ENCODE results near the gene CLEC2D.
A peak's percentile ranks its signal among the peaks of the same experiment; 100 is the strongest.
"Not testable (repeated sequence)": the region's sequence is repeated elsewhere in the genome, so short reads cannot be mapped to it uniquely, and the experiment has no call there.

Gene CLEC2D

DNA sequence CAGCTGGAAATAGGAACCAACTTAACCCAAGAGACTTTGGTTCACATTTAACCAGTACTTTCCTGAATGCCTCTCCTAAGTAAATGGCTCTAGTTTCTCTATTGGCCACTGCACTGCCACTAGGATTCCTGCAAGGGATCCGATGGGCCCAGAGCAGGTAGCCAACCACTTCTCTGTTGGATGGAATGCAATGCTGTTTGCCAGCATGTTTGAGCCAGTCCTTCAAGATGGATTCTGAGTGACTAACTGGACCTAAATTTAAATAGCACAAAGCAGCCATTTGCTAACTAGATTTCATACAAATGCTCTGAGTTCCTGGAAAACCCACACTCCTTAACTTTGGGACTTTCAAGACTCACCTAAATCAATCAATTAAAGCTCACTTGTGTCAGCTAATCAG, 9.5 kb upstream of the CLEC2D start:
- DNase-seq (ENCODE audit: low read depth) = no peak

DNA sequence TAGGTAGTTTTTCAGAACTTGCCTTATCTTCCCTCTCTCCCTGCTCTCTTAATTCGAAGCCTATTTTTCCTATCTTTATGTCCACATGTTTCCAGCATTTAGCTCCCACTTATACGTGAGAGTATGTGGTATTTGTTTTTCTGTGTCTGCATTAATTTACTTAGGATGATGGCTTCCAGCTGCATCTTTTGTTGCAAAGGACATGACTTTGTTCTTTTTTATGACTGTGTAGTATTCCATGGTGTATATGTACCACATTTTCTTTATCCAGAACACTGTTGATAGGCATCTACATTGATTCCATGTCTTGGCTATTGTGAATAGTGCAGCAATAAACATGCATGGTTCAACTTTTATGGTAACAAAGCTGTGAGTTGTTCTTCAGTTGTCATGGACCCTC, 7.8 kb upstream of the CLEC2D start:
- no peak for DNase-seq (ENCODE audit: low read depth)

DNA sequence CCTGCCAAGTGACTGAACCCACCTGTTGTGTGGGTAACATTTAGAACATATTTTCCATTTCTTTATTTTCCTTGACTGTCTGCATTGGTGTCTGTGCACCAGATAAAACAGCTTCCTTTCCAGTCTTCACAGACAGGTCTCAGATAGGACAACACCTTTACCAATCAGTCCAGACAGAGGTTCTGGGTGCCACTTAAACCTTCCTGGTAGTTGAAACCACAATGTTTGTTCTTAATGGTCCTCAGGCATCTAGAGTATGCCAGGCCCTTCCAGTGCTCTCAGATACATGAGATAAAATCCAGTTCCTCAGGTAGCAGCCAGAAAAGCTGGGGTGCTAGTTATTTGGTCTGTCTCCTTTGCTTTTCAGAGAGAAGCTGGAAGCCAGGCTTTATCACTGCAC, 7.0 kb upstream of the CLEC2D start:
- DNase-seq (ENCODE audit: low read depth) = no peak

DNA sequence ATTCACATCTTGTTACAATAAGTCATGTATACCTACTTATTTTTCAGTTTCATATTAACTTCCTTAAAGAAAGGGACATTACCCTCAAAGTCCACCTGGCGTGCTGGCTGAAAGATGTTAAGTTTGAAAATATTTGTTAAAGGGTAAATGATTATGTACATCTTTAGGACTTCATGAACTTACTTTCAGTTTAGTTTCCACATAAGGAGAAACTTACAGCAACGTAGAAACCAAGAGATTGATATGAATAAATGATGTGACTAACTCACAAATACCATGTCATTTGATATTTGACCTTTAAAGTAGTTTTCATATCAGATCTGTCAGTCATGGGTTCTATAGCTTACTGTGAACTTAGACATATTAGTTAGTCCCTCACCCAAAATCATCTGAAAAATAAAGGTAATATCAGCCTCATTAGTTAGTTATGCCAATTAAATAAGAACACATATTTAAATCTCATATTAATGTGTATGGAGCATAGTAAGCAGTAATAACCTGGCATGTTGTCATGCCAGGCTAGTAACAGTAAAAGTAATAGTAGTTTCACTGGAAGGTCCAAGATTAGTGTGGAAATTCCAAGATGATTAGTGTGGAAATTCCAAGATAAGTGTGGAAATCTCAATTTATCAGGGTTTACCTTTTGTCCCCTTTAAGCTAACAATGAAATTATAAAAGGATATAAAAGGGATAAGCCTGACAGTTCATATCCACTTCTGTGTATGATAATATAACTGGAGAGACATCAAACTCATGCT, 1.9 kb upstream of the CLEC2D start:
- no peak for DNase-seq (ENCODE audit: low read depth)

DNA sequence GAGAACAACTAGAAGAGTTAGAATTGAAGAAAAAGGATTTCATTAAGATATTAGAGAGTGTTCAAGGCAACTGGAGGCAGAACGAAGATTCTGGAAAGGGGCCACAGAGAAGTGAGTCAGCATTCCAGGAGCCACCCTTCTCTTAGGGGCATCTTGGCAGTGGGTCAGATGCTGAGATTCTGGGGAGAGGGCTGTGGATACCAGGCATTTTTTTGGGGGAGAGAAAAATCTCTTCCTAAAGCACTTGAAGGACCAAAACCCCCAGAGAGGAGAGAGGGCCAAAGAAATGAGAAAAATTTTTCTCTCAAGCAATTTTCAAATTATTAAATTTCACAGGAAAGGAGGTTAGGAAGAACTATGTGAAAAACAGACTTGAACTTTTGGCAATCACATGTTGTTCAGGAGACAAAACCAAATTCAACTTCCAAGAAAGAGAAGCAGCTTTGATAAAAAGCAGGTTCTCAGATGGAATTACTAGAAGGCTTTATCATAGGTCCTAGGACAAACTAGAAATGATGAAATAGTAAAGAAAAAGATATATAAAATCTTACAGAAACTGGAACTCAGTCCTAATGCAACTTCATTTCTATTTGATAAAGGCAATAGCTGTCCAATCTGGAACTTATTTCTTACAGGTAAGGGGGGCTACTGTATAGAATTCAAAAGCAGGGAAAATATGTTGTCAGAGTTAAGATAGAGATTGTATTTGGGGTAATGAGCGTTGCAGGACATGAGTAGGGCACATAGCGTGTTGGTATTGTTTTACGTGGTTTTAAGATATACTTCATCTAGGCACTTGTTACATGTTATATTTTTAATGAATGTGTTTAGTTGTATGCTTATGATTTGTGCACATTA, 1.1 kb upstream of the CLEC2D start:
- peak; percentile 68 for DNase-seq (ENCODE audit: low read depth)

DNA sequence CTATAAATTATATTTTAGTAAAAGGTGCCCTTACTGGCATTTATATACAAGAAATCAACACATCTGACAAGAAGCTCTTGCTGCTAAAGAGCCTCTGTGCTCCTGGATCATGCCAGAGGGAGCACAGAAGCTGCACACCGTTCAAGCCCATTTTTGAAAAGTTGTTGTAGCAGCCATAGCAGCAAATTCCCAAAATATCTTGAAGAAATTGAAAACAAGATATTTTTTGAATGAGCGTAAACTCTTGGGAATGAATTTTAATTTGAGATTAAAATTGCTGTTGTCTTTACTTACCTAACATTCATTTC, 540 bp upstream of the CLEC2D start:
- DNase-seq (ENCODE audit: low read depth) = no peak

DNA sequence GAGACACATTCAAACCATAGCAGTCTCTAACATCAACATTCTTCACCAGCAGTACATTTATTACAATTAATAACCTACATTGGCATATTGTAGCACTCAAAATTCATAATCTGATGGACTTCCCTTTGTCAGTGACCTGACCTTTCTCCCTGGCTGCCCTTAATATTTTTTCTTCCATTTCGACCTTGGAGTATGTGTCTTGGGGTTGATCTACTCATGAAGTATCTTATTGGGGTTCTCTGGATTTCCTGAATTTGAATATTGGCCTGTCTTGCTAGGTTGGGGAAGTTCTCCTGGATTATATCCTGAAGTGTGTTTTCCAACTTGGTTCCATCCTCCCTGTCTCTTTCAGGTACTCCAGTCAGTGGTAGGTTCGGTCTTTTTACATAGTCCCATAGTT, 2.8 kb downstream of the CLEC2D start:
- not testable (repeated sequence) for DNase-seq (ENCODE audit: low read depth)

DNA sequence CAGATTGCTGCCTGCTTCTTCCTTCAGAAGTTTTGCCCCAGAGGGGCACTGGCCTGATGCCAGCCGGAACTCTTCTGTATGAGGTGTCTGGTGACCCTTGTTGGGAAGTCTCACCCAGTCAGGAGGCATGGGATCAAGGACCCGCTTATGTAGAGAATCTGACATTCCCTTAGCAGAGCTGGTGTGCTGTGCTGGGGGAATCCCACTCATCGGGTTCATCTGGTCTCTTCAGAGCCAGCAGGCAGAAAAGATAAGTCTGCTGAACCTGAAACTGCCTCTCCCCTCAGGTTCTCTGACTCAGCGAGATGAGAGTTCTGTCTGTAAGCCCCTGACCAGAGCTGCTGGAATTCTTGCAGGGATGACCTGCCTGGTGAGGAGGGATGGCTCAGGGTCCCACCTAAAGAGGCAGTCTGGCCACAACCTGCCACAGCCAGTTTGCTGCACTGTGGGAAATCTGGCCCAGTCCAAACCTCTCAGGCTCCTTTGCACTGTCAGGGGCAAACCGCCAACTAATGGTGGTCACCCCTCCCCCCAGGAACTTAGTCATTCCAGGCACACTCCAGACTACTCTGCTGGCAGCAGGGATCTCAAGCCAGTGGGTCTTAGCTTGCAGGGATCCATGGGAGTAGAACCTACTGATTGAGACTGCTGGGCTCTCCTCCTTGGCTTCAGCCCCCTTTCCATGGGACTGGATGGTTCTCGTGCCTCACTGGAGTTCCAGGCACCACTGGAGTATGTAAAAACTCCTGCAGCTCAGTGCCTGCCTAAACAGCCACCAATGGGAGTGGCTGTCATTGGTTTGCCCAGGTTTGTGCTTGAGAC, 4.1 kb downstream of the CLEC2D start:
- DNase-seq (ENCODE audit: low read depth) = peak; percentile 89

DNA sequence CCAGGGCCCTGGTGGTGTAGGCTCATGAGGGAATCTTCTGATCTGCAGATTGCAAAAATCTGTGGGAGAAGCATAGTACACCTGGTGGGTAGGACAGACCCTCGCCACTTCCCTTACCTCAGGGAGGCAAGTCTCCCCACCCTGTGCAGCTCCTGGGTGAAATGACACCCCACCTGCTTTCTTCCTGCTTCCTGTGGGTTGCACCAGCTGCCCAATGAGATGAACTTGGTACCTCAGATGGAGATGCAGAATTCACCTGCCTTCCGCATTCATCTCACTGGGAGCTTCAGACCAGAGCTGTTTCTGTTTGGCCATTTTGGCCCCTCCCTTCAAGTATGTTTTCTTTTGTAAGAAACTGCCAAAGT, 4.7 kb downstream of the CLEC2D start:
- no peak for DNase-seq (ENCODE audit: low read depth)

DNA sequence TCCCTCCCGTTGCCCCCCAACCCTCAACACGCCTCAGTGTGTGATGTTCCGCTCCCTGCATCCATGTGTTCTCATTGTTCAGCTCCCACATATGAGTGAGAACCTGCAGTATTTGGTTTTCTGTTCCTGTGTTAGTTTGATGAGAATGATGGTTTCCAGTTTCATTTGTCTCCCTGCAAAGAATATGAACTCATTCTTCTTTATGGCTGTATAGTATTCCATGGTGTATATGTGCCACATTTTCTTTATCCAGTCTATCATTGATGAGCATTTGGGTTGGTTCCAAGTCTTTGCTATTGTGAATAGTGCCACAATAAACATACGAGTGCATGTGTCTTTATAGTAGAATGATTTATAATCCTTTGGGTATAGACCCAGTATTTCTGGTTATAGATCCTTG, 13.0 kb downstream of the CLEC2D start:
- not testable (repeated sequence) for DNase-seq (ENCODE audit: low read depth)

DNA sequence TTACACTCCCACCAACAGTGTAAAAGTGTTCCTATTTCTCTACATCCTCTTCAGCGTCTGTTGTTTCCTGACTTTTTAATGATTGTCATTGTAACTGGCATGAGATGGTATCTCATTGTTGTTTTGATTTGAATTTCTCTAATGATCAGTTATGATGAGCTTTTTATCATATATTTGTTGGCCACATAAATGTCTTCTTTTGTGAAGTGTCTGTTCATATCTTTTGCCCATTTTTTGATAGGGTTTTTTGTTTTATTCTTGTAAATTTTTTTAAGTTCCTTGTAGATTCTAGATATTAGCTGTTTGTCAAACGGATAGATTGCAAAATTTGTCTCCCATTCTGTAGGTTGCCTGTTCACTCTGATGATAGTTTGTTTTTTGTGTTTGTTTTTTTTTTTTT, 13.4 kb downstream of the CLEC2D start:
- DNase-seq (ENCODE audit: low read depth) = not testable (repeated sequence)

DNA sequence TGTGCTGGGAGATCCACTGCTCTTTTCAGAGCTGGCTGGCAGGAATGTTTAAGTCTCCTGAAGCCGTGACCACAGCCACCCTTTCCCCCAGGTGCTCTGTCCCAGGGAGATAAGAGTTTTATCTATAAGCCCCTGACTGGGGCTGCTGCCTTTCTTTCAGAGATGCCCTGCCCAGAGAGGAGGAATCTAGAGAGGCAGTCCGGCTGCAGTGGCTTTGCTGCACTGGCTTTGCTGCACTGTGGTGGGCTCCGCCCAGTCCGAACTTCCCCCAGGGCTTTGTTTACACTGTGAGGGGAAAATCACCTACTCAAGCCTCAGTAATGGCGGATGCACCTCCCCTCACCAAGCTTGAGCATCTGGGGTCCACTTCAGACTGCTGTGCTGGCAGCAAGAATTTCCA, 15.9 kb downstream of the CLEC2D start:
- DNase-seq (ENCODE audit: low read depth) = not testable (repeated sequence)

DNA sequence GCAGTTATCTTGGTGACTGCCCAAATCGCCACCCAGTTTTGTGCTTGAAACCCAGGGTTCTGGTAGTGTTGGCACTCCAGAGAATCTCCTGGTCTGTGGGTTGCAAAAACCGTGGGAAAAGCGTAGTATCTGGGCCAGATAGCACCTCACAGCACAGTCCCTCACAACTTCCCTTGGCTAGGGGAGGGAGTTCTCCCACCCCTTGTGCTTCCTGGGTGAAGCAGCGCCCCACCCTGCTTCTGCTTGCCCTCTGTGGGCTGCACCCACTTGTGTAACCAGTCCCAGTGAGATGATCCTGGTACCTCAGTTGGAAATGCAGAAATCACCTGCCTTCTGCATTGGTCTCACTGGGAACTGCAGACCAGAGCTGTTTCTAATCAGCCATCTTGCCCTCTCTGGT, 16.4 kb downstream of the CLEC2D start:
- DNase-seq (ENCODE audit: low read depth) = no peak

DNA sequence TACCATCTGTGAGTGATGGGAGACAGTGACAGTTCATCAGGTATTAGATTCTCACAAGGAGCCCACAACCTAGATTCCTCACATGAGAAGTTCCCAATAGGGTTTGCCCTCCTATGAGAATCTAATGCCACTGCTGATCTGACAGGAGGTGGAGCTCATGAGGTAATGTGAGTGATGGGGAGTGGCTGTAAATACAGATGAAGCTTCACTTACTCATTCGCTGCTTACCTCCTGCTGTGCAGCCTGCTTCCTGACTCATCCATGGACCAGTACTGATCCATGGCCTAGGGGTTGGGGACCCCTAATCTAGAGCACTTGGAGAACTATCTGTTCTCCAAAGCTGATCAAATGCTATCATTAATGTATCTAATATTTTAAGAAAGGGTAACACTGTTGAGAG, 17.7 kb downstream of the CLEC2D start:
- peak; percentile 75 for DNase-seq (ENCODE audit: low read depth)

DNA sequence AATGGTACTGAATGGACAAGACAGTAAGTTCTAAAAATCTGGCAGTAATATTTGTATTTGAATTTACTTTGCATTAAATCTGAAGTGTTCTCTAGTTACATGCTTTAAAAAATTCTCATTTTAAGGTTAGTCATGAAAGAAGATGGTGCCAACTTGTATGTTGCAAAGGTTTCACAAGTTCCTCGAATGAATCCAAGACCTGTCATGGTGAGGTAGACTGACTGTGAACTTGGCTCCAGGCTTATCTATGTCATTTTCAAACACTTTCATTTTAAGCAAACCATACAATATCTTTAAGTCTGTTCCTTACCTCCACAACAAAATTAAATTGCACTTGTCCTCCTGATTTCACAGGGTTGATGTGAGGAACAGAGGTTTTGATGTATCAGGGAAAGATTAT, 23.4 kb downstream of the CLEC2D start:
- peak; percentile 11 for DNase-seq (ENCODE audit: low read depth)

DNA sequence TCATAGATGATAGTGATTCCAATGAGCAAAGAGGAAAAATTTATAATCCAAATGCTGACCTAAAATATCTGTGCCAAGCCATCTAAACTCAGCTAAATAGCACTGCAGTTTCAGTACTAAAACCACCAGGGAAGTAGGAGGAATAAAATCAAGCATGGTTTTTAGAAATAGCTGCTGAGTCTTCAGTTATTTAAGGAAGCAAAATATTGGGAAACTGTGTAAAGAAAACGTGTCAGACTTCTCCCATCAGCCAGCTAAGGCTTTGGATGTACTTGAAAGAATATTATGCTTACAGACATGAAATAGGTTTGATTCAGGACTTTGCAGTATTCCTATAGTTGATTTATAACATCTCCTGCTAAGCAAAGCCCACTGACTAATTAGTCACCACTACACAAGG, 24.7 kb downstream of the CLEC2D start:
- no peak for DNase-seq (ENCODE audit: low read depth)

DNA sequence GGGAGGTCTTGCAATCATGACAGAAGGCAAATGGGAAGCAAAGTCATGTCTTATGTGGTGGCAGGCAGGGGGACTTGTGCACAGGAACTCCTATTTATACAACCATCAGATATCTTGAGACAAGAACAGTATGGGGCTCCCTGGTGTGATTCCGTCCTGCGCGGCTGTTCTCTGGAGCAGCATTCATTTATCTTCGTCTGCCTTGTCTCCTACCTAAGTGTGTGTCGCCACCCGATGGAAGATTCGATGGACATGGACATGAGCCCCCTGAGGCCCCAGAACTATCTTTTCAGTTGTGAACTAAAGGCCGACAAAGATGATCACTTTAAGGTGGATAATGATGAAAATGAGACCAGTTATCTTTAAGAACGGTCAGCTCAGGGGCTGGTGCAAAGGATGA, 25.6 kb downstream of the CLEC2D start:
- not testable (repeated sequence) for DNase-seq (ENCODE audit: low read depth)

DNA sequence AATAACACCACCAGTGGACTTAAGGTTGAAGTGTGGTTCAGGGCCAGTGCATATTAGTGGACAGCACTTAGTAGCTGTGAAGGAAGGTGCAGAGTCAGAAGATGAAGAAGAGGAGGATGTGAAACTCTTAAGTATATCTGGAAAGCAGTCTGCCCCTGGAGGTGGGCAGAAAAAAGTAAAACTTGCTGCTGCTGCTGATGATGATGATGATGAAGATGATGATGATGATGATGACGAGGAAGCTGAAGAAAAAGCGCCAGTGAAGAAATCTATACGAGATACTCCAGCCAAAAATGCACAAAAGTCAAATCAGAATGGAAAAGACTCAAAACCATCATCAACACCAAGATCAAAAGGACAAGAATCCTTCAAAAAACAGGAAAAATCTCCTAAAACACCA, 26.1 kb downstream of the CLEC2D start:
- not testable (repeated sequence) for DNase-seq (ENCODE audit: low read depth)

DNA sequence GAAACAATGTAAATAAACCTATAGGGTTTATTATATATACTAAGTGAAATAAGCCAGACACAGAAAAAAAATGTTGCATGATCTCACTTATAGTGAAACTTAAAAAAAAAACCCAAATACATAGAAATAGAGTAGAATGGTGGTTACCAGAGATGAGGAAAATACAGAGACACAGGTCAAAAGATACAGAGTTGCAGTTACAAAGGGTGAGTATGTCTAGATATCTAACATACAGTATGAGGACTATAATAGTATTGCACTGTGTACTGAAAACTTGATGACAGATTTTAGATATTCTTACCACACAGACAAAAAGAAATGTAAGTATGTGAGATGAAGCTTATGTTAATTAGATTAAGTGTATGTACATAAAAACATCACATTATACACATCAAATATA, 28.1 kb downstream of the CLEC2D start:
- DNase-seq (ENCODE audit: low read depth) = no peak

DNA sequence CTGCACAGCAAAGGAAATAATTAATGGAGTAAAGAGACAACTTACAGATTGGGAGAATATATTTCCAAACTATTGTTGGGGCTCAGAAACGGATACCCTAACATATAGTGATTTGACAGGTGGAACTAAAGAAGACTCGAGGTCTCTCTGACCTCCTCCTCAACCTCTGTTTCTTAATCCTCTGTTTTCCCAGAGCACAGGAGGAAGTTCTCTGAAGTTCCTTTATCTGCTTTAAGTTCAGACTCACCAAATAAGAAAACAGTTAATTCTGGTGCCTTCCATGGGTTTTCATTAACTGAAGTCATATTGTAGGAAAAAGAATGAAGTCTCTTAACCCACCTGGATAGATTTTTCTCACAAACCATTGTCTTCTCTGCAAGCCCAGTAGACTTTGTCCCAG, 29.2 kb downstream of the CLEC2D start:
- peak; percentile 17 for DNase-seq (ENCODE audit: low read depth)

DNA sequence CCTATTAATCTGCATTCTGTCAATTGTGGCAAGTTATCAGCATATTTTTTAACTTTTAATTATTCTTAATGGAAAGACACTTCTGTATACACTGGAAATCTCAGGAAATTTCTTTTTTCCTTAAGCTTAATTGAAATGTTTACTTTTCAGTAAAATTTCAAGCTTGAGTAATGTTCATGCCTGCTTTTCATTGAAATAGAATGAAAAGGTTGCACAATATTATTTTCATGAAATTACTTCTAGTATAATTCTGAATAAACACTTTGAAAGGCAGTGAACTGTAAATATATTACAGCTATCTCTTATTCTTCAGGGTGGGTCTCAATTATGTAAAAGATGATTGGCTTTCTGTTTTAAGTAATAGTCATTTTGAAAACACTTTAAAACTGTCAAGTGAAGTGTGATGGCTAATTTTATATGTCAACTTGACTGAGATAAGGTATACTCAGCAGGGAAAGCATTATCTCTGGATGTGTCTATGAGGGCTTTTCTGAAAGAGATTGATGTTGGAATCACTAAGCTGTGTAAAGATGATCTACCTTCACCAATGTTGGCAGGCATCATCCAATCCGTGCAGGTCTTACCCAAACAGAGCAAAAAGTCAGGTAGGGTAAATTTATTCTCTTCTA, 29.9 kb downstream of the CLEC2D start:
- DNase-seq (ENCODE audit: low read depth) = peak; percentile 15

DNA sequence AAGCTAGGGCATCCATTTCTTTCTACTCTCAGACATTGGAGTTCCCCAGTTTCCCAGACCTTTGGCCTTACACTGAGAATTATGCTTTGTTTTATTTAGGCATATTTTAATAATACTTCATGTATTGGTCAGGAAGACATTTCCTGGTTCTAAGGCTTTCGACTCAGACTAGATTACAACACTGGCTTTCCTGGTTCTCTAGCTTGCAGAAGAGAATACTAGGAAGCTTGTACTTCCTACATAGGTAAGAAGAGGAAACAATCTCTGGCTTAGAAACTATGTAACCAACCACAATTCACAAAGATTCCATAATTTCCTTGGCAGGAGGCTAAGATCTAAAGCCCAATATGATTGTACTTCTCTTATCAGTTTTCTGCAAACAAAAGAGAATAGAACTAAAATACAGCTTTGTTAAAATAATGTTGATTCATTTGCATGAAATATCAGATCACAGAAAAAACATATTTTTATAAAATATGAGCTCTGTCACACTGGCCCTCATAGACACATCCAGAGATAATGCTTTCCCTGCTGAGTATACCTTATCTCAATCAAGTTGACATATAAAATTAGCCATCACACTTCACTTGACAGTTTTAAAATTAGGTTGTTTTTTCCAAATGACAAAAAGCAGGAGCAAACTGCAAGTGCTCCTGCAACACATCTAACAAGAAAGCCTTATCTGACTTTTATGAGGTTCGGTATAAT, 30.5 kb downstream of the CLEC2D start:
- peak; percentile 64 for DNase-seq (ENCODE audit: low read depth)

Data from iris pigment epithelial cell (primary cell).